Prostate gland (tissue), 2 donors: ENCODE results near the gene DLX4. TPM values are rescaled to one million over a fixed set of nuclear protein-coding genes. Genes with fewer than 3 reads are reported as not detected.

Experiments
- DNase-seq: peaks from one replicate; pipeline ENCODE4 v3.0.0-alpha.2; 2019; ENCODE audit warnings: low spot score
- H3K27ac ChIP-seq, 2 donors: fragments of 200-600 bp; sonication (generic); 2 replicates each; pipeline ENCODE4 v1.5.1; 2017 to 2019
- H3K27me3 ChIP-seq: fragments of 200-600 bp; sonication (generic); replicated peaks from 2 replicates; pipeline ENCODE4 v1.5.1; 2019; ENCODE audit not compliant: insufficient read depth
- H3K36me3 ChIP-seq, 2 donors: fragments of 200-600 bp; sonication (generic); 1 replicate in 1 of 2; 2 replicates in 1 of 2; pipeline versions ENCODE4 v1.5.1 to v1.8.1; 2017 to 2019
- H3K4me1 ChIP-seq: fragments of 200-600 bp; sonication (generic); replicated peaks from 2 replicates; pipeline ENCODE4 v1.5.1; 2019
- H3K4me3 ChIP-seq, 2 donors: fragments of 200-600 bp; sonication (generic); 2 replicates each; pipeline ENCODE4 v1.5.1; 2017 to 2019
- H3K9me3 ChIP-seq: fragments of 200-600 bp; sonication (generic); 2 replicates; pipeline ENCODE4 v1.5.1; 2017
- CTCF ChIP-seq, 4 experiments: fragments of 200-600 bp in 2 of 4; fragments of 450-650 bp in 2 of 4; sonication (generic) in 2 of 4; IDR thresholded peaks; 1 replicate in 3 of 4; 2 replicates in 1 of 4; pipeline ENCODE4 v1.5.1; 2016 to 2019; ENCODE audit warnings: antibody characterized with exemption in 4 of 4, mild to moderate bottlenecking in 2 of 4, moderate library complexity in 2 of 4
- POLR2A ChIP-seq: fragments of 450-650 bp; IDR thresholded peaks from one replicate; pipeline ENCODE4 v1.6.1; 2016; ENCODE audit warnings: antibody characterized with exemption, mild to moderate bottlenecking
- POLR2AphosphoS5 ChIP-seq: sonication (generic); formaldehyde crosslinking; IDR thresholded peaks from one replicate; pipeline ENCODE4 v1.6.1; 2017; ENCODE audit warnings: antibody characterized with exemption
- WGBS: methylation state at CpG from one replicate; pipeline ENCODE4 v1.1.5; 2018; 5-methylcytosine and 5-hydroxymethylcytosine counted together
- intact Hi-C: fragments of 100-400 bp; cut with DNase I; formaldehyde crosslinking; loops from one replicate; pipeline ENCODE4 v1.14.2; 2022
- total RNA-seq, 2 donors: library from RNA; depleted of rRNA; stranded (reverse); fragments of >200 nt; gene quantifications; one replicate each; pipeline ENCODE4 v1.1.0, GENCODE V29; 2016

Gene DLX4
- total RNA-seq, 2 donors from 2014 or later, result not detected

- Histone ChIP-seq H3K9me3 (no peaks in the 10 kb centered on the region), H3K27me3 (no peaks in the 10 kb centered on the region), H3K4me3 (no peak overlapping the region), H3K27ac (no peak overlapping the region), H3K4me1 (no peaks in the 10 kb centered on the region), H3K36me3 (no peaks in the 10 kb centered on the region)
- no peak for DNase-seq
- WGBS, result 80% methylated on average over 2 of the region's 2 CpGs
- intact Hi-C loops, result no loop called here
- TF ChIP-seq CTCF (IDR thresholded peaks at IDR 0.05), result no peak
- no peak for TF ChIP-seq POLR2AphosphoS5
- TF ChIP-seq POLR2A, result no peak
These were observed 44.1 kb downstream of the DLX4 start for GRCh38 chr17:50013079-50013478.

- no peak for DNase-seq
- no peaks in the 10 kb centered on the region for H3K4me1 ChIP-seq
- H3K27ac ChIP-seq, result no peak overlapping the region
- H3K27me3 ChIP-seq, result no peaks in the 10 kb centered on the region
- WGBS, result 62% methylated on average over 1 of the region's 1 CpG
- intact Hi-C loops, result no loop called here
- no peaks in the 10 kb centered on the region for H3K36me3 ChIP-seq
- H3K4me3 ChIP-seq, result no peak overlapping the region
- TF ChIP-seq POLR2AphosphoS5, result no peak
- no peak for TF ChIP-seq CTCF (IDR thresholded peaks at IDR 0.05)
- no peak for TF ChIP-seq POLR2A
- no peaks in the 10 kb centered on the region for H3K9me3 ChIP-seq
These were observed 45.6 kb downstream of the DLX4 start for GRCh38 chr17:50014471-50015088.

- WGBS, result 91% methylated on average over 2 of the region's 2 CpGs
- H3K4me1 ChIP-seq, result no peaks in the 10 kb centered on the region
- no peaks in the 10 kb centered on the region for H3K9me3 ChIP-seq
- TF ChIP-seq POLR2AphosphoS5 (no peak), POLR2A (no peak), CTCF (IDR thresholded peaks at IDR 0.05) (no peak)
- H3K27ac ChIP-seq, result no peak overlapping the region
- H3K27me3 ChIP-seq, result no peaks in the 10 kb centered on the region
- no peak for DNase-seq
- H3K4me3 ChIP-seq, result no peak overlapping the region
- H3K36me3 ChIP-seq, result no peaks in the 10 kb centered on the region
- intact Hi-C loops, result no loop called here
These were observed 46.2 kb downstream of the DLX4 start for GRCh38 chr17:50015146-50015545.

GRCh38 chr17:50018909-50019308, 49.9 kb downstream of the DLX4 start:
- H3K9me3 ChIP-seq, result no peaks in the 10 kb centered on the region
- no peak for DNase-seq
- 79% methylated on average over 1 of the region's 1 CpG for WGBS
- no peak overlapping the region for H3K27ac ChIP-seq
- intact Hi-C loops, result no loop called here
- TF ChIP-seq POLR2AphosphoS5, result no peak
- no peak for TF ChIP-seq CTCF (IDR thresholded peaks at IDR 0.05)
- no peak for TF ChIP-seq POLR2A
- no peaks in the 10 kb centered on the region for H3K4me1 ChIP-seq
- no peak overlapping the region for H3K4me3 ChIP-seq
- no peaks in the 10 kb centered on the region for H3K27me3 ChIP-seq
- H3K36me3 ChIP-seq, result no peaks in the 10 kb centered on the region

GRCh38 chr17:50020841-50021599, 52.0 kb downstream of the DLX4 start:
- Histone ChIP-seq H3K4me3 (no peak overlapping the region), H3K9me3 (no peaks in the 10 kb centered on the region), H3K4me1 (no peaks in the 10 kb centered on the region), H3K27ac (no peak overlapping the region), H3K36me3 (no peaks in the 10 kb centered on the region), H3K27me3 (no peaks in the 10 kb centered on the region)
- WGBS, result 55% methylated on average over 13 of the region's 13 CpGs
- no peak for DNase-seq
- TF ChIP-seq POLR2AphosphoS5 (no peak), POLR2A (no peak), CTCF (IDR thresholded peaks at IDR 0.05) (no peak)
- intact Hi-C loops, result no loop called here
